ENCODE data around the gene CIZ1.

Gene CIZ1

DNA sequence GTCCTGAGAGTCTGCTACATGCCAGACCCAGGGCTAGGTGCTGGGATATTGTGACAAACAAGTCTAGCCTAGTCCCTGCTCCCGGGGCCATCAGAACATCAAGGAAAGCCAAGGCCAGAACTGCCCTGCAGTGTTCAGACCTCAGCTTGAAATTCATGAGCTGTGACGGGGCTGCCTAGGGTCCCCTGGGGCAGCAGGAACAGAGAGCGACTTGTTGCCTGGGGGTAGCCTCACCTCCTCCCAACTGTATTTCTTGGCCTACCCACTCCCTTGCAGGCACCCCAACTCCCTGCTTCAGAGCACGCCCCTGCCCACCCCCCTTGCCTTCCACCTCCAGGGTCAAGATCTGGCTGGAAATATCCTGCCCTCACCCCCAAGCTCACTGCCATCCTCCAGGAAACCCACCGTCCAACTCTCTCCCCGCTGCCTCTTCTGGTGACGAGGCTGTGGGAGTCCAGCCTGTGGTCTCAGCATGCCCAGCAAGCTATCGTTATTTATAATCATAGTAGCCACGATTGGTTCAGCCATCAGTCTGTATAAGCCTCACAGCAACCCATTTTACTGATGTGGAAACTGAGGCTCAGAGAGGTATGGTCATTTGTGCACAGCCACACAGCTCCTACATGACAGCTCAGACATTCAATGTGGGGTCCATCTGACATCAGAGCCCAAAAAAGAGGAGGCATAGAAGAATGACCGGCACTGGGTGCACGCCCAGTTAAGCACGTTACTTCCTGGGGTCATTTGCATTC, 22.6 kb upstream of the CIZ1 start:
- FAIRE-seq, result no peak

DNA sequence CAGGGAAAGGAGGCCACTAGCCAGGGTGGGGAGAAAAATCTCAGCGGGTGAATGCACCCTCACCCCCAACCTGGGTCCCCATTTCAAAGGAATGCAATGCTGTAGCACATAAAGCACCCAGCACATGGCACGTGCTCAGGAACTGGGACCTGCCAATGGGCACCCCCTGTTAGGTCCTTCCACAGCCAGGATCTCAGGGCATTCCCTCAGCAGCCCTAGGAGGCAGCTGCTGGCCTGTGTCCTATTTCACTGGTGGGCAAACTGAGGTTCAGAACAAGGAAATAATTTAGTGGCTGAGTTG, 20.6 kb upstream of the CIZ1 start:
- FAIRE-seq, result no peak

DNA sequence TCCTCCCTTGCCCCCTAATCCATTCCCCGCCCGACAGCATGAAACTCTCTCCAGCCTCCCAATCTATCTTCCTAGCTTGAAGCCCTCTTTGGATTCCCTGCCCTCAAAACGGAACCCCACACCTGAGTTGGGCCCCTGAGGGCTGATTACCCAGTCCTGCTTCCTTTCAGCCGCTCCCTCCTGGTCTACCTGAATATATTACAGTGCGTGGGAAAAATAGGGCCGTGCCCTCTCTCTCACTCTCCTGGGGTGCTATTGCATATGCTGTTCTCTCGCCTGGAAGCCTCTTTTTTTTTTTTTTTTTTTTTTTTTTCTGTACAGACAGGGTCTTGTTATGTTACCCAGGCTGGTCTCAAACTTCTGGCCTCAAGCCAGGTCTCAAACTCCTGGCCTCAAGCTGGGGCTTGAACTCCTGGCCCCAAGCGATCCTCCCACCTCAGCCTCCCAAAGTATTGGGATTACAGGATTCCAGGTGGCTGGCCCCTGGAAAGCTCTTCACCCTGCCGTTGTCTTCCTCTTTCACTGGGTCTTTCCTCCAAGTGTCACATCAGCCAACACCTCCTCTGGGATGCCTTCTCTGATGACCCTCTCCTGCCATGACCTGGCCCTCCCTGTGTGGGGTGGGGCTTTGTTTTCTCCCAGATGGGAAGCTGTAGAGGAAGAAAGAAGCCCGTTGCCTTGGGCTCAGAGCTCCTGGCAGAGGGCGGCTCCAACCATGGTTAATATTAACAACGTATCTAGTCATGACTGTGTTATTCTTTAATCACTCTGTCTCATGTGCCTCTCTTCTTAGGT, 20.0 kb upstream of the CIZ1 start:
- FAIRE-seq, result no peak

DNA sequence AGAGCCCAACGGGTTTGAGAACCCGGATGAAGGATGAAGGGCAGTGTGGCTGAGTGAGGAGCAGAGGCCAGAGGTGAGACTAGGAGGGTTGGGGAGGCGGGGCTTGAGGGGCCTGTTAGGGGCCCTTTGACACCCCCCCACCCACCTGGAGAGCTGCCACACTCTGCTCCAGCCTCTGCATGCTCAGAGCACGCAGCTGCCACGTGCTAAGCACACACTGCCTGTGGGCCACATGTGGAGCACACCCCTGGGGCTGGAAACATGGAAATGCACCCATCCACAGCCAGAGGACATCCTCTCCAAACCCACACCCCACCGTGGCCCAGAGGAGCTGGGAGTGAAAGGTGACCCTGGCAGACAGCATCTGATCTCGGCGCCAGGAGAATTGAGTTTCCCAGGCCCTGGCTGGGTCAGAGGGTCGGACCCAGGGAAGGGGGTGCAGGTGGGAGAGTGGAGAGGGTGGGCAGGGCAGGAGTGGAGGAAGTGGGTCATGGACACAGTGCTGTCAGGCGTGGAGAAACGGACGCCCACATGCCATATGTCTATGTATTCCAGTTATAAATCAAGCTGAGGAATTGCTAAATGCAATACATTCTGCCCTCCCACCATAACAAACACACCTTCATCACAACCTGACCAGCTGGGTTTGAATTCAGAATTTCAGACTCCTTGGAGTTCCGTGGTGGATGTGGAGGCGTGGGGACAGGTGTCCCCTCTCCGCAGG, 17.7 kb upstream of the CIZ1 start:
- no peak for FAIRE-seq

DNA sequence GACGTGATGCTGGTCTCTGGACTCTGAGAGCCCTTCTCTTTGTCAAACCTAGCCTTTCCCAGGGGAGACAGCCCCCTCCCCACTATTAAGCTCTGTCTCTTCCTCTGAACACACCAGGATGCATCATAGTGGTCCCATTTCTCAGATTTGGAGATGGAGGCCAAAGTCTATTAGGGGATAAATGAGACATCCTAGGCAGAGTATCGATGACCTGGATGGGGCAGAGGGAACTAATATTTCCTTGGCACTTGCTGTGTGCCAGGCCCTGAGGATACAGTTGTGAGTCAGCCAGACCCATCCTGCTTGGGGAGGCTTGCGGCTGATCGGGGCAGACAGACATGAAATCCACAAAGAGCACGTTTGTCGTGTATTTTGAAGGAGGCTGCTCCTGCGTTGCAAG, 17.0 kb upstream of the CIZ1 start:
- no peak for FAIRE-seq

DNA sequence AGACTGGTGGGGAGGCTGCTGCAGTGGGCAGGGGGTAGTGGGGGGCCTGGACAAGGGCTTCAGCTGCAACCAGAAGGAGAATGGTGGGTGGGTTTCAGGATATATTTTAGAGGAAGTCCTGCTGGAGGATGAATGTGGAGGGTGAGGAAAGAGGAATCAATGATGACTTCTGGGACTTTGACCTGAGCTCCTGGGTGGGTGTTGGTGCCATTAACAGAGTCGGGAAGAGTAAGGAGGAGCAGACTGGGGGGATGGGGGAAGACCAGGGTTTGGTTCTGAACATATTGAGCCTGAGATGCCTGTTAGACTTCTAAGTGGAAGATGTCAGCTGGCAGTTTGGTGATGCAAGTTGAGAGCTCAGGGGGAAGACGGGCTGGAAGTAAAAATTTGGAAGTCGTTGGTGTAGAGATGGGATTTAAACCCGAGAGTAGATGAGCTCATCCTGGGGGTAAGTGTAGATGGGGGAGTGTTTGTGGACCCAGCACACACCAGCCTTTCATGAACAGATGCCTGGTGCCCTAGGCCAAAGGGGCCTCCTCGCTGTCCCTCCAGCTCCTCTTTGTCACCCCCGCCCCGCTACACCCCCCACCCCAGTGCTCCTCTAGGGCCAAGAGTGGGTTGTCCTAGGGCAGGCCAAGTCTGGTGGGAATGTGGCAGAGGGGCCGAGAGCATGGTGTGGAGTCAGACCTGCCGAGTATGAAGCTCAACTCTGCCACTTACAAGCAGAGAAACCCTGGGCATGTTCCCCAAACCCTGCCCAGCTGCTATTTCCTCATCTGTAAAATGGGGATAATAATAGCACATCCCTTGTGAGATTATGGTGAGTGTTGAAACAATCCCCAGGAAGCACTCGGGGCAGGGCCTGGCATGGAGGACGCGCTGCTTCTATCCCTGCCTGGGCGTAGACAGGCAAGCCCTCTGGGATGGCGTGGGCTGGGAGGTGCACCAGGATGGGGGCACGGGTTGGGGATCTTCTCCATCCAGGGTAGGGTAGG, 15.8 kb upstream of the CIZ1 start:
- FAIRE-seq, result no peak

DNA sequence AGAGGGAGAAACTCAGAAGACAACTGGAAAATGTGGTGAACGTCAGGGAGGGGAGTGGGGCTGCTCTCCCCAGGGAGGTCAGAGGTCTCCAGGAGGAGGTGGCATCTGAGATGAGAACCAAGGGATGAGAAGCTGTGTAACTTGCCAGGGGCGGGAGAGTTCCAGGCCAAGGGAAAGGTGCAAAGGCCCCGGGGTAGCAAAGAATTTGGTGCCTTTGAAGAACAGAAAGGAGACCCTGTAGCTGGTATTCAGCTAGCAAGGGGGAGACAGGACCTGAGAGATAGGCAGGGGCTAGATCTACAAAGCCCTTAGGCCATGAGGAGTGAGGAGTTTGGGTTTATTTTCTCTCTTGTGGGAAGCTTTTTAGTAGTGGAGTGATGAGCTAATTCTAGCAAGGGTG, 15.1 kb upstream of the CIZ1 start:
- FAIRE-seq, result no peak

DNA sequence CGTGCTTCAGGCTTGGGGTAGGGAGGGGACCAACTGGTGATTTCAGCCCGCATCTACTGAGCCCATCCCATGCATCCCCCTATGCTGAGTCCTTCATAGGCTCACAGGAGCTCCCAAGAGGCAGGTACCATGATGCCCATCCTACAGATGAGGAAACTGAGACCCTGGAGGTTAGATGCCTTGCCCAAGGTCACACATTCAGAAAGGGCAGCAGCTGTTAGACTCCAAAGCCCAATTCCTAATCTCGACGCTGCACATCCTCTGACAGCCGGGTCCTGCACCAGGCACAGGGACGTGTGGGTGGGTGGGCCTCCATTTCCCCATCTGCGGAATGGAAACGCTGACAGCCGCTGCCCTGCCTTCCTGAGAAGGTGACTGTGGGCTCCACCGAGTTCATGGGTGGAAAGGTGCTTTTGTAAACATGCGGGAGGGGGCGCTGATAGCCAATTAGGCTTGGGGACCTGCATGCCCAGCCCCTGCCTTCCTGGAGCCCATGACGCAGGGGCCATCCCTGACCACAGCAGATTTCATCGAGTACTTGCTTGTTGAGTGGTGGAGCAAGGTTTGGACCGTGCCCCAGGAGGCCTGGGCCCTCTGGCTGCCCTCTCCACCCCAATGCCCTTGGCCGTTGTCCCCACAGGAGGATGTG, 14.0 kb upstream of the CIZ1 start:
- FAIRE-seq, result no peak

DNA sequence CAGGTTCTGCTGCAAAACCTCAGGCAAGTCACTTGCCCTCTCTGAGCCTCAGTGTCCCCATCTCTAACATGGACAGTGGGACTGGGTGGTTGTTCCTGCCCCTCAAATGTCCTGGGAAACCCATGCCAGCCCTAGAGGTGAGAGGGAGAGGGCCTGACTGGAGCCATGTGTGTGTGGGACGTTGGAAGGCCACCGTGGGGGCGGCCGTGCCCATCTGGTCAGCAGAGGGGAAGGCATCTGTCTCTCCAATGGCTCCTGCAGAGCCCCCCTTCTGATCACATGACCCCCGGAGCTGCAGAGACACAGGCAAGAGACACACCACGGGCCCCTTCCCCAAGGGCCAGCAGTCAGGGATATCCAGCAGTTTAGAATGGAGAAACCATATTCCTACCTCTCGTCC, 13.5 kb upstream of the CIZ1 start:
- FAIRE-seq, result no peak

DNA sequence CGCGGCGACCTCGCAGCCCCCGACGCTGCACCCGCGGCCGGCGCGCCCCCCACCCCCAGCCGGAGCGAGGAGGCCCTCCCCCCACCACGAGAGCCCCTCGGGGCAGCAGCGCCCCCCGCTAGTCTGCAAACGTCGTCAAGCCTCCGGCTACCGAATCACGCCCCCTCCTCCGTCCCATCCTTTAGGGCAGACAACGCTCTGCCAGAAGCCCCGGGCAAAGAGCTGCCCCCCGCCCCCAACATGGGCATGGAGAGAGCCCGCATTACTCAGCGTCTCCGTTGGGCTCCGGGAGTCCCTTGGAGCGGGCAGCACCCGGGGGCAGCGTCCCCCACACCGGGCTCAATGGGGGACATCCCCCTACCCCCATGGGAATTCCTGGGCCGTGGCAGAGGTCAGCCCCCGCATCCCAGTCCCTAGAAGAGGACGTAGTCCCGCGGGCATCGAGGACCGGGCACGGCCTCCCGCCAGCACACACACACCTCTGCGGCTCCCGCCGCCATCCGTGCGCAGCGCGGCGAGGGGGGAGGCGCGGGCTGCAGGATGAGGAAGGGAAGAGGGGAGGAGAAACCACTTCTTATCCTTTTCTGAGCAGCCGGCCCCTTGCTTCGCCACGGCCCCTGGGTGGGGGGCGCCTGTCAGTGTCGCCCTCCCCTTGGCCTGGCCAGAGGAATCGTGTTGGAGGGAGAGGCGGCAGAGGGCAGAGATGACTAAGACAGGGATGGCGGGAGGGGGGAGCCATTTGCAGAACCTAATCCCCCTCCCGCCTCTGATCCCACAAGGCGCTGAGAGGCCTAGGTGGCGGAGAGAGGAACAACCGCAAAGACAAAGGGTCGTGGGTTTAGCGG, 12.6 kb upstream of the CIZ1 start:
- no peak for FAIRE-seq

DNA sequence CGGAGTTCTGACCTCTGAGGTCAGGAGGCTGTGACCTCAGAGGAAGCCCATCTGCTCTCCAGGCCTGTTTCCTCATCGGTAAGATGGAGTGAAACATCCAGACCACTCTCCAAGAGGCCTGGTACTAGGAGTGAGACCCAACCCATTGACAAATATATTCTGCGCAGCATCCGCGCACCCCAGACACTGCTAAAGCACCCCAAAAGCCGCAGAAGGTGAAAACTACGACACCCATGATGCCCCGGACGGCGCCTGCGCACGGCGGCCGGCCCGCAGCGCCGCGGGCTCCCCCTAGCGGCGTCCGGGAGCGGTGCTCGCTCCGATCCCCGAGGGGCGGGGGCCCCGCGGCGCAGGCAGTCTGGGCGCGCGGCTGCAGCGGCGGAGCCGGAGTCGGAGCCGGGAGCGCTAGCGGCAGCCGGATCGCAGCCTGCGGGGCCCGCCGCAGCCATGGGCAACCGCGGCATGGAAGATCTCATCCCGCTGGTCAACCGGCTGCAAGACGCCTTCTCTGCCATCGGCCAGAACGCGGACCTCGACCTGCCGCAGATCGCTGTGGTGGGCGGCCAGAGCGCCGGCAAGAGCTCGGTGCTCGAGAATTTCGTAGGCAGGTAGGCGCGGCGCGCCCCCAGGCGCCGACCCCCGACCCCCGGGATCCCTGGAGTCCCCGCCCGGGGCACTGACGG, 11.8 kb upstream of the CIZ1 start, which contains the start of gene DNM1:
Gene DNM1, plus strand, starts transcription at position 356 of the 683 bp plus-strand sequence. Its CDS starts 92 bp downstream, at position 448.
- no peak for FAIRE-seq

DNA sequence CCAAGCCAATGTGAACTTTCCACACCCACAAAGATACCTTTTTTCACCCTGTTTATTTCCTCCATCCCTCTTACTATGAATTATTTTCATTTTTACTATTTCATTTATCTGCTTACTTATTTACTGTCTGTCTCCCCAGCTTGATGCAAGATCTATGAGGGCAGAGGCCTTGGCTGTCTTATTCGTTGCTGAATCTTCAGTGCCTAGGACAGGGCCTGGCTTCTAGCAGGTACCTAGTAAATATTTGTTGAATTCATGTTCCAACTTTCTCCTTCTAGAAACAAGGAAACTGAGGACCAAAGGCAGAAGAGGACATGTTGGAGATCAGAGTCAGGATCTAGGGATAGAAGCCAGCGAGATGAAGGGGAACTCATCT, 11.3 kb upstream of the CIZ1 start:
- no peak for FAIRE-seq

DNA sequence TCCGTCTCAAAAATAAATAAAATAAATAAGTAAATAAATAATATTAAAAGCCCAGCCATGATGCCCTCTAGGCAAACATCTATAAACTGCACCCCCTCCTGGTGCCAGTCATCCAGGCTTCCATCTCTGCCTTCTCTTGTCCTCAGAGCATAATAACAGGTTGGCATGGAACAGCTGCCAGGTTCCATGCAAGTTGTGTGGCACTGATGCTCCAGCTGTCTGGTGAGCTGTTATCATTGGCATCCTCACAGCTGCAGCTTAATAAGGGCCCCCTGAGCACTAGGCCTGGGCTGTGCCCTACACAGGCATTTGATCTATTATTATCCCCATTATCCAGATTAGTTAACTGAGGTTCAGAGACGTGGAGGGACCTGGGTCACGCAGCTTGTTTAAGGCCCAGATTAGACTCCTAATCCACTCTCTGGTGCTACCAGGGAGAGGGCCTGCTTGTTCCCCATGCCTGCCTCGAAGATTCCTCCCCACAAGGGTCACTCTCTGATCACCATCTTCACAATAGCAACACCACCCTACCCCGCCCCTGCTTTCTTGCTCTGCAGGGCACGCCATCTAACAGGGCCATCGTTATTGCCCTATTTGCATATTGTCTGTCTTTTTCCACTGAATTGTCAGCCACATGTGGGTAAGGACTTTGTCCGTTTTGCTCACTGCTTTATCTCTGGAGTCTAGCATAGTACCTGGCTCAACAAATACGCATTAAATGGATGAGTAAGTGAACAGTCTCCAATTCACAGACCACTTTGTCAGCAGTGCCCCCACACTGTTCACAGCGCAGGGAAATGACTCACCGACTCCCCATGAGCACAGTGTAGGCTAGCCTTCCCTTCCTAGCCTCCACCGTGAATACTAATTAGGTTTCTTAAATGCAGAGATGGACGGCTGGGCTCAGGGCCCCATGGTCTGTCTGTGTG, 10.3 kb upstream of the CIZ1 start:
- FAIRE-seq, result no peak

DNA sequence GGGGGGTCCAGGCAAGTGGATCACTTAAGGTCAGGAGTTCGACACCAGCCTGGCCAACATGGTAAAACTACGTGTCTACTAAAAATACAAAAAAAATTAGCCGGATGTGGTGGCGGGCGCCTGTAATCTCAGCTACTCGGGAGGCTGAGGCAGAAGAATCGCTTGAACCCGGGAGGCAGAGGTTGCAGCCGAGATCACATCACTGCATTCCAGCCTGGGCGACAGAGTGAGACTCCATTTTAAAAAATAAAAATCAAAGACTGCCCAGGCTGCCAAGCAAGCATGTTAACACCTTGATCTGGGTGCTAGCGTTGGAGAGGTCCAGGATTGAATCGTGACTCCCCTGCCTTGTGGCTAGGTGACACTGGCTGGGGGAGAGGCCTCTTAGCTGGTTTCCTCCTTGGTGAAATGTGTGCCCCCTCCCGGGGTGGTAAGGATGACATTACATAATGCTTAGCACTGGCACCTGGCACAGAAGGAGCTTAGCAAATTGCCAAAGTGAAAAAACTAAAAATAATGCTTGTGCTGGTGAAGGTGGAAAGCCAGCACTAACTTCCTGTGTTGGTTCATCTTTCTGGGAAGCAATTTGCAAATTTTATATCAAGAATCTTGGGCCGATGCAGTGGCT, 2.2 kb upstream of the CIZ1 start:
- FAIRE-seq, result no peak

DNA sequence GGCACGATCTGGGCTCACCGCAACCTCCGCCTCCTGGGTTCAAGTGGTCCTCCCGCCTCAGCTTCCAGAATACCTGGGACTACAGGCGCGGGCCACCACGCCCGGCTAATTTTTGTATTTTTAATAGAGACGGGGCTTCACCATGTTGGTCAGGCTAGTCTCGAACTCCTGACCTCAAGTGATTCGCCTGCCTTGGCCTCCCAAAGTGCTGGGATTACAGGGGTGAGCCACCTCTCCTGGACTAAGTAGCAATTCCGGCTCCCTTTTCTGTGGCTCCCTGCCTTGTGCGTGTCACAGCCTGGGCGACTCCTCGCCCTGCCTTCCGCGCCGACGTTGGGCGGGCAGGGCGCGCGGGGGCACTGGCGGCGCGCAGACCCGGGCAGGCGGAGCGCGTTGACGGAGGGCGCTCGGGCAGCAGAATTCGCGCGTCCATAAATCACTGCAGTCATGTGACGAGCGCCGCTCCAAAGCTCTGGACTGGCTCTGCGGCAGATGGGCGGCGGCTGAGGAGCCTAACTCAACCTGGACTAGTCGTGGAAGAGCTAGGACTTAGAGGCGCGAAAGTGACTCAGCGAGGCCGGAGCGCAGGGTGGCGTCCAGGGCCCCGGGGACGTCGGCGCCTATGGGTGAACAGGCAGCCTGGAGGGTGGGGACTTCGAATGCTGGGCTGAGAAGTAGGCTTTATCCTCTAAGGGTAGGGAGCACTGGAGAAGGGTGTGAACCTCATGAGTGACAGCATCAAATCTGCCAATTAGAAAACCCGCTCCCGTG, 1.4 kb upstream of the CIZ1 start:
- no peak for FAIRE-seq

DNA sequence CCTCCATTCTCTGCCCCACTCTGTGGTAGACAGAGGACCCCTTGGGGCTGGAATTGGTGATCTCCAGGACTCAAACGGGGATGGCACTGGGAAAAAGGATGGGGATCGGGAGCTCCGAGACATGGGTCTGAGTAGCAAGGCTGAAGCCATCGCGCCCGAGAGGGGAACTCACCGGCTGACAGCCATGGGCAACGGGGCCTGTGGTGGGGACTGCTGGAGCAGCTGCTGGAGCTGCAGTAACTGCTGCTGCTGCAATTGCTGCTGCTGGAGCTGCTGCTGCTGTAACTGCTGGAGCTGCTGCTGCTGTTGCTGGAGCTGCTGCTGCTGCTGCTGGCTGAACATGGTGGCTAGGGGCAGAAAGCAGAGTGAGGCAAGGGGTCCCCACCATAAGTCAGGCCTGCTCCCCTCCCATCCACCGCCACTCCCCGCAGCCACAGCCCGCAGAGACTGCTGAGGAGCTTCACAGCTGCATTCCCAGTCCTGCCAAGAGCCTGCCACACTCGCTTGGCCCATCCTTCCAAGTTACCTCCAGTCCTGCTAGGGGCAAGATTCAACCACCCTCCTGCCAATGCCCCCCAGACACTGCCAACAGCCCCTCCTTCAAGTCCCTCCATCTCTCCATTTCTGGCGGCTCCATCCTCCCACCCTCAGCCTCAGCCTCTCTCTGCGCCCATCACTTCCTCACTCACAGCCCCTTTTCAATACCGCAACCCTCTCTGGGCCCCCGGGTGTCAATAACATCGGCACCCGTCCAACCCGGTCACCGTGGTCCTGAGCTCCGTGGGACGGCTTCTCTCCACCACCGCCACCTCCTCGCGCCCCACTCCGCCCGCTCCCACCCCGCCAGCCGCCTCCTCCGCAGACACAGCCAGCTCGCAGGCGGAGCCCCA, 611 bp downstream of the CIZ1 start:
- no peak for FAIRE-seq

DNA sequence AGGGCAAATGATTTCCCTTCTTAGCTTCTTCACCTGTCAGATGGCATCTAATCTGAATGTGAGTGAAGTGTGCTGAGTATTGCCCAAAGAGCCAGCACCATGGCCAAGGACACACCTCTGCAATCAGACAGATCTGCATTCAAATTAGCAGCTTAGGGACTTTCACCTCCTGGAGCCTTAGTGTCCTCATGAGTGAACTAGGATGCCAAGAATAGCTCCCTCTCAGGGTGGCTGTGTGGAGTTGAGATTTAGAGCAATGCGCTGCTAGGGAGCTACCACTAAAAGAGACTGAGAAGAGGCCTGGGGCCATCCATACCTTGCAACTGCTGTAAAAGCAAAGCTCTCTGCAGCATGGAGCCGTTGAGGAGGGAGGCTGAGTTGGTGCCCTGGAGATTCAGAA, 1.4 kb downstream of the CIZ1 start:
- no peak for FAIRE-seq

Data from endometrium (tissue), 2 donors.